ENCODE results near the gene PRKCSH. TPM values are rescaled to one million over a fixed set of nuclear protein-coding genes. Genes with fewer than 3 reads are reported as not detected.

PRKCSH gene
- total and polyA plus RNA-seq, 2 donors (not counting 1 experiment from before 2014, with no cell fraction given) = 259 to 402 TPM

- Histone ChIP-seq H3K4me1 (ENCODE audit: control insufficient read depth in 2 of 2, insufficient read depth in 2 of 2, low read length in 2 of 2) (peaks cover 13 to 20% of the 10 kb centered on the region in 2 donors), H3K4me2 (replicated peaks; ENCODE audit: low read depth, low read length, poor library complexity, severe bottlenecking) (no peak overlapping the region), H2AFZ (ENCODE audit: insufficient read depth, low read depth, low read length, poor library complexity, severe bottlenecking) (no peak overlapping the region), H3K27ac (ENCODE audit: low read length in 2 of 2) (no peak overlapping the region), H4K20me1 (ENCODE audit: control insufficient read depth, insufficient read depth, low read length, poor library complexity, severe bottlenecking) (no peaks in the 10 kb centered on the region), H3K36me3 (replicated peaks in 1 of 2; ENCODE audit: control extremely low read depth in 1 of 2, control insufficient read depth in 1 of 2, extremely low read depth in 1 of 2, insufficient read depth in 2 of 2, low read length in 1 of 2) (no peaks in the 10 kb centered on the region), H3K4me3 (ENCODE audit: control extremely low read depth in 1 of 5, extremely low read depth in 1 of 5, insufficient read depth in 1 of 5, low read depth in 2 of 5, low read length in 4 of 5) (no peak overlapping the region), H3K27me3 (replicated peaks in 1 of 4; ENCODE audit: control extremely low read depth in 1 of 4, control insufficient read depth in 3 of 4, insufficient read depth in 4 of 4, low read length in 3 of 4) (peaks cover 0 to 32% (median 10%) of the 10 kb centered on the region in 4 experiments), H3K9ac (ENCODE audit: low read length) (no peak overlapping the region), H3K79me2 (ENCODE audit: control insufficient read depth, insufficient read depth, low read length) (no peaks in the 10 kb centered on the region), H3K9me3 (ENCODE audit: control extremely low read depth in 1 of 3, control insufficient read depth in 2 of 3, insufficient read depth in 1 of 3, low read length in 2 of 3) (peaks cover 0 to 6% (median 0%) of the 10 kb centered on the region in 3 donors)
- Mint-ChIP-seq H3K27me3 (peaks cover 23% of the 10 kb centered on the region), H3K4me3 (no peak overlapping the region), H3K4me1 (peaks cover 9% of the 10 kb centered on the region), H3K9me3 (ENCODE audit: insufficient read depth) (no peaks in the 10 kb centered on the region), H3K27ac (no peak overlapping the region)
- 96% methylated on average over 3 of the region's 8 CpGs for WGBS (ENCODE audit: insufficient coverage)
- TF ChIP-seq EZH2 (IDR thresholded peaks at IDR 0.05; ENCODE audit: borderline replicate concordance, insufficient read depth, low read depth, low read length, poor library complexity, severe bottlenecking) (no peak), CTCF (IDR thresholded peaks at IDR 0.05) (no peak)
- no peak for DNase-seq
- no peak for ATAC-seq (ENCODE audit: low read depth)
- CTCF ChIA-PET = interaction anchor here (0.6 to 0.7 kb wide), 3 partner anchors 70 to 400 kb away, joined by 3 to 5 read pairs (median 4); no protein-coding TSS in a partner anchor
- intact Hi-C loops (cut with micrococcal nuclease) = no loop called here
- POLR2A ChIA-PET = no interaction called here
Observed at GRCh38 chr19:11475861-11476260, 40.4 kb downstream of the PRKCSH start.

- Mint-ChIP-seq H3K27me3 (peaks cover 40% of the 10 kb centered on the region), H3K27ac (no peak overlapping the region), H3K4me1 (peaks cover 25% of the 10 kb centered on the region), H3K4me3 (peak overlapping the region; percentile 24), H3K9me3 (ENCODE audit: insufficient read depth) (no peaks in the 10 kb centered on the region)
- ATAC-seq (ENCODE audit: low read depth) (no peak), DNase-seq (peak; percentile 52)
- Histone ChIP-seq H3K9ac (ENCODE audit: low read length) (no peak overlapping the region), H3K27ac (ENCODE audit: low read length in 2 of 2) (no peak overlapping the region), H3K79me2 (ENCODE audit: control insufficient read depth, insufficient read depth, low read length) (no peaks in the 10 kb centered on the region), H3K4me1 (ENCODE audit: control insufficient read depth in 2 of 2, insufficient read depth in 2 of 2, low read length in 2 of 2) (peaks cover 37 to 42% of the 10 kb centered on the region in 2 donors), H3K36me3 (replicated peaks in 1 of 2; ENCODE audit: control extremely low read depth in 1 of 2, control insufficient read depth in 1 of 2, extremely low read depth in 1 of 2, insufficient read depth in 2 of 2, low read length in 1 of 2) (peaks cover 0 to 2% of the 10 kb centered on the region in 2 experiments), H4K20me1 (ENCODE audit: control insufficient read depth, insufficient read depth, low read length, poor library complexity, severe bottlenecking) (no peaks in the 10 kb centered on the region), H3K4me3 (ENCODE audit: control extremely low read depth in 1 of 5, extremely low read depth in 1 of 5, insufficient read depth in 1 of 5, low read depth in 2 of 5, low read length in 4 of 5) (no peak overlapping the region), H3K4me2 (replicated peaks; ENCODE audit: low read depth, low read length, poor library complexity, severe bottlenecking) (peak overlapping the region; percentile 89), H3K27me3 (replicated peaks in 1 of 4; ENCODE audit: control extremely low read depth in 1 of 4, control insufficient read depth in 3 of 4, insufficient read depth in 4 of 4, low read length in 3 of 4) (peaks cover 0 to 46% (median 25%) of the 10 kb centered on the region in 4 experiments), H2AFZ (ENCODE audit: insufficient read depth, low read depth, low read length, poor library complexity, severe bottlenecking) (no peak overlapping the region), H3K9me3 (ENCODE audit: control extremely low read depth in 1 of 3, control insufficient read depth in 2 of 3, insufficient read depth in 1 of 3, low read length in 2 of 3) (peaks cover 0 to 22% (median 0%) of the 10 kb centered on the region in 3 donors)
- ChIA-PET CTCF (interaction anchor here (1.2 kb wide), 1 partner anchor 98 kb away, joined by 3 read pairs; no protein-coding TSS in a partner anchor), POLR2A (no interaction called here)
- TF ChIP-seq CTCF (IDR thresholded peaks at IDR 0.05) = no peak
- TF ChIP-seq EZH2 (IDR thresholded peaks at IDR 0.05; ENCODE audit: borderline replicate concordance, insufficient read depth, low read depth, low read length, poor library complexity, severe bottlenecking) = no peak
- 45% methylated on average over 14 of the region's 19 CpGs for WGBS (ENCODE audit: insufficient coverage)
- intact Hi-C loops (cut with micrococcal nuclease) = no loop called here
Observed at GRCh38 chr19:11478167-11479089, 43.0 kb downstream of the PRKCSH start.
